SKM-1 treated with dmso at 0.1 percent for 144 hours (cell line): ENCODE measurements around the gene AHNAK.
"Not testable (repeated sequence)": the region's sequence is repeated elsewhere in the genome, so short reads cannot be mapped to it uniquely, and the experiment has no call there.

ENCODE experiments used
- DNase-seq: peaks from one replicate; lab custom pipeline; 2025; ENCODE audit not compliant: unreplicated experiment; lab: John Stamatoyannopoulos, UW

AHNAK gene

DNA sequence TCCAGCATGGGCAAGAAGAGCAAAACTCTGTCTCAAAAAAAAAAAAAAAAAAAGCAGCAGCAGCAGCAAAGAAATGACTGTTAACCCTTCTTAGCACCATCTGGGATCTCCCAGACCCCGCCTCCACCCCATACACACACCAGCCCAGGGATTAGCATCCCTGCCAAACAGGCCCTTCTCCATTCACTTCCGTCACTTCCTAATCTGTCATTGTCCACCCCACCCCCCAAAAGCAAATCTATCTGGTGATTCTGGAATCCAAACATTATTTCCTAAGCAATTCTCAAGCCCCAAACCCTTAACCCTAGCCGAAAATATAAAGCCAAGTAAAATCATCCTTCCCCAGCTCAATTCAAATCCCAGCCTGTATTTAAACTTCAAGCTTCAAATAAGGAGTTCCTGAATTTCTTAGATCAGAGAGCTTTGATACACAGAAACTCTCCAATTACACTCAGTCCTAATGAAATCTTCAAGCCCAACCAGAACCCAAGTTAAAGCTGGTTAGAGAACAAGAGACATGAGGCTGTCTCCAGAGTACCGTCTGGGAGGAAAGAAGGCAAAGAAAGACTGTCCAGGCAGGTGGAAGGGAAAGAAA lies 6.0 kb upstream of the AHNAK start:
- no peak for DNase-seq

DNA sequence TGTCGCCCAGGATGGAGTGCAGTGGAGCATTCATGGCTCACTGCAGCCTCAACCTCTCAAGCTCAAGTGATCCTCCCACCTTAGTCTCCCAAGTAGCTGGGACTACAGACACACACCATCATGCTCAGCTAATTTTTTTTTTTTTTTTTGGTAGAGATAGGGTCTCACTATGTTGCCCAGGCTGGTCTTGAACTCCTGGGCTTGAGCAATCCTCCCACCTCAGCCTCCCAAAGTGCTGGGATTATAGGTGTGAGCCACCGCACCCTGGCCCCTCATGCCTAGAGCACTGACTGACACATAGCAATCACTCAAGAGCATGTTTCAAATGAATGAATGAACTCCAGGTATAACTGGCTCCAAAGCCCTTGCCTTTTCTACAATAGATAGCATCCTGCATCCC lies 3.9 kb upstream of the AHNAK start:
- not testable (repeated sequence) for DNase-seq

DNA sequence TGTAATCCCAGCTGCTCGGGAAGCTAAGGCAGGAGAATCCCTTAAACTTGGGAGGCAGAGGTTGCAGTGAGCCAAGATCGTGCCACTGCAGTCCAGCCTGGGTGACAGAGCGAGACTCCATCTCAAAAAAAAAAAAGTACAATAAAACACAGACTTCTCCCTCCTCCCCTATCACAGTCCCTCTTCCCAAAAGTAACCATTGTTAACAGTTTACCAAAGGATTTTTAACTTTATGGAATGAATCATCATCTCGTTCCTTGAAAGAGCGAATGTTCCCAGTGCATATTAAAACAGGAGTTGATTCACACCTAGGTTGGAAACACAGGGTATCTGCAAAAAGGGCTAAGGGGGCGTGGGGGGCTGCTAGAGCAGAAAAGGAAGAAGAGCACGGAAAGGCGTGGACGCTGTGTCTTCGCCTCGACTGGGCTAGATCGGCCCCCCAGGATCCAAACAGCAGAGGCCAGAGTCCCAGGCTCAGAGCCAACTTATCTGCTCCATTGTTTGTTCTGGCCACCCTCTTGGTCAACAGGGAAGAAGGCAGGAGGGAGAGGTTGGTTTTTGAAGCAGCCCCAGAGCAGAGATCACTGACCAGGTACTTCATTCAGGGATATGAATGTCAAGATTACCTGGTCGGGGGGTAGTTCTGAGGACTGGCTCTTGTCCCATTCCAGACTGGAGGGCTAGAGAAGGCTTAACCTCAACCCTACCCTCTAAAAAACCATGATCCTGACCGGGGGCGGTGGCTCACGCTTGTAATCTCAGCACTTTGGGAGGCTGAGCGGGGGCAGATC lies 2.1 kb upstream of the AHNAK start:
- DNase-seq = no peak

DNA sequence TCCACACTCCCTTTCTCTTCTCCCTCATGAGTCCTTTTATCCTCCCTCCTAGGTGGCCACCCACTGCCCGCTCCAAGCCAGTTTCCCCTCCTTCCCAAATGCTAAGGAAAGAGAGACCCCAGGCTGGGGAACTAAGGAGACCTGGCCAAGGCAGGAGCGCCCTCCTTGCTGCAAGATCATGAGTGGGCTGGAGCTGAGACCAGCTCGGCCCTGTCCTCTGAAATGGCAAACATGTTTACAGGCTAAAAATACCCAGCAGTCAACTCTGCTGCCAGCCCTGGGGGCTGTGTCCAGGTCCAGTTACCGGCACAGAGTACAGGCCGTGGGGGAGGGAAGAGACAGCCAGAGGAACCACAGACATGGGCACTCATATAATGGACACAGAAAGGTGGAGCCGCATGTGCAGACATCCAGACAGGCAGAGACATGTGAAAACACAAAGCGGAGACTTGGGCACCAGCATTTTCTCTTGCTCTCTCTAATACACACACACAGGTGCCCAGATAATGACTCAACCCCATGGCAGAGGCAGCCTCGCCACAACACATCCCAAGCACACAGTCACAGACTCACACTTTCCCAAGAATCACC lies 1.2 kb upstream of the AHNAK start:
- no peak for DNase-seq

DNA sequence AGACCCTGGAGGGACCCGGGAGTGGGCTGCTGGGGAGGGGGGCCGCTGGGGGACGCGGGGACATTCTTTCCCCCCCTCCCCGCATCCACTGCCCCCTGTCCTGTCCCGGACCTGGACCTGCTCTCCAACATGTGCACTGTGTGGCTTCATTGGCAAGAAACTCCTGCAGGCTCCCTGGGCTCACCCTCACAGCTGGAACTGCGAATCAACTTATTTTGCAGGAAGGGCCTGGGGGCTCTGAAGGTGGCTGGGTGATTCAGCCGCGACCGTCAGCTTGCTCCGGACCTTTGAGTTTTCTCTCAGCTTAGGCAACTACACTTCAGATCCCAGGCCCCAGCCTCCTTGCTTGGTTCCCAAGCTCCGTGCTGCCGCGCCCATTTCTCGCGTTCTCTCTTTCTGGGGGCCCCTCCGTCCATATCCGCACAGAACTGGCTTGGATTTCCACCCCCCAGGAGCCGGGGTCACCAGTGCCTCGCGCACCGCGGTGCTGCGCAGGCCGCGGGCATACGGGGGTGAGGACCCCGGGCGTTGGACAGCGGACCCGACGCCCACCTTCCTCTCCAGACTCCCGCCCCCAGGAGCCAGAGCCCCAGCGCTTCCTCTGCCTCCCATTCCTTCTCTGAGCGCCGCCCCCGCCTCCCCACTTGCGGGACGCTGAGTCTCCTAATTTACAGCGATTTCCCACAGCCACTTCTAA lies 471 bp upstream of the AHNAK start:
- DNase-seq = no peak

DNA sequence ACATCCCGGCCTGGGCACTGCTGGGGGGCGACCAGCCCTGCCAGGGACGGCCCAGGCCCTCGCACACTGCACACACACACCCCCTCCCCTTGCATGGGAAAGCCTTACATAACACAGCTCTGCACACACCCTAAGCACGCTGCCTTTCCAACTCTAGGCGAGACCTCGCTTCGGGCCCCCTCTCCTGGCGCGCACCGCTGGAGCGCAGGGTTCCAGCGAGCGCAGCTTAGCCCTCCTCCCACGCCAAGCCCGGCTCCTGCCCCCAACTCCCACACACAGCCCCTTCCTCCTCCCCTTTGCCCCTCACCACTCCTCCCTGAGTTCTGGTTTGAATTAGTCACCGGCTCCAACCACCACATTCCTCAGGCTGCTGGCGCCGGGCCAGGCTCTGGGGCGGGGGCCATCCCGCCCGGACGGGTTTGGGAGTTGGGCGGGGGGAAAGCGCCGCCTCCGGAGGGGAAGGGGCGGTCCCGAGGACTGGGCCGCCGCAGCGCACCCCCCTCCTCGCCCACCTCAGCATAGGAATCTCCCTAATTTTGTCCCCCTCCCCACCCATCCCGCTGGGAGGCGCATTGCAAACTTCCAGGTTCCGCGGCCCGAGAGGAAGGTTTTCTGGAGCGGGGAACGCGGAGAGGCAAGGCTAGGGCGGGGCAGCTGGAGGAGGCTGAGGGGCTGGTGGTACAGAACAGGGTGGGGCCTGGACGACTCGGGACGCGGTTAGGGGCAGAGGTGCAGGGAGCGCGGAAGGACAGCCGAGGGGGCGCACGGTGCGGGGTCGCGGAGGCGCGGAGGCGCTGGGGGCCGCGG lies 966 bp downstream of the AHNAK start:
- DNase-seq = no peak

DNA sequence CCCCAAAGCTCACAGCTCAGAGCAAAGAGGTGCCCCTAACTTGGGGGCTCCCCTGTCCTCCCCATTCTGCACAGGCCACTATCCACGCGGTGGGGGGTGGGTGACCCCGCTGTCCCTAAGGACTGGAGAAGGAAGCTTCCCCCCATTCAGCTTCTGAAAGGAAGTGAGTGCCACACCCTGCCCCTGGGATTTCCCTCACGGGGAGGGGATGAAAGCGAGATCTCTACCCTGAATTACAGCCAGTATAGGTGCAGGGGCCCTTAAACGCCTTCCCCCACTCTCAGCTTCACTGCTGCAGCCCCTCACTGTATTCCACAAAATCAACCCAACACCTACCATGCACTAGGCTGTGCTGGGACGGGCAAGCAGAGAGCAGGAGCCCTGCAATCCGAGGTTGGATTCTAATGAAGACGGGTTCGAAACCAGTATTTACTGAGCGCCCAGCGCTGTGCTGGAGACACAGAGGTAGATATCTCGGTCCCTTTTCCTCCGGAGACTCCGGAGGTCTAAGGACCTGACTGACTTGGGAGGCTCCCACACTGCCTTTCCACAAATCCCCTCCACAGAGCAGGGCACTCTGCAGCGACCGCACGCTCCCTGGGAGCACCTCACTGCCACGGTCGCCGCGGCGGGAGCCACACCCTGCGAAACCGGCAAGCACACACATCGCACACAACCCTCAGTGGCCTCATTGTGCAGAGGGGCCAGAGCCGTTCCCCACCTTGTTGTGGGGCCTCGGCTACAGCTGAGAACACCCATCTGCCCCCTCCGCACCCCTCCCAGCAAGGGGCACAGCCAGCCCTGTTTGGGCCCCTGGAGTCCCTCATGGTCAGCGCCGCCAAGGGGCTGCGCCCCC lies 1.8 kb downstream of the AHNAK start:
- no peak for DNase-seq

DNA sequence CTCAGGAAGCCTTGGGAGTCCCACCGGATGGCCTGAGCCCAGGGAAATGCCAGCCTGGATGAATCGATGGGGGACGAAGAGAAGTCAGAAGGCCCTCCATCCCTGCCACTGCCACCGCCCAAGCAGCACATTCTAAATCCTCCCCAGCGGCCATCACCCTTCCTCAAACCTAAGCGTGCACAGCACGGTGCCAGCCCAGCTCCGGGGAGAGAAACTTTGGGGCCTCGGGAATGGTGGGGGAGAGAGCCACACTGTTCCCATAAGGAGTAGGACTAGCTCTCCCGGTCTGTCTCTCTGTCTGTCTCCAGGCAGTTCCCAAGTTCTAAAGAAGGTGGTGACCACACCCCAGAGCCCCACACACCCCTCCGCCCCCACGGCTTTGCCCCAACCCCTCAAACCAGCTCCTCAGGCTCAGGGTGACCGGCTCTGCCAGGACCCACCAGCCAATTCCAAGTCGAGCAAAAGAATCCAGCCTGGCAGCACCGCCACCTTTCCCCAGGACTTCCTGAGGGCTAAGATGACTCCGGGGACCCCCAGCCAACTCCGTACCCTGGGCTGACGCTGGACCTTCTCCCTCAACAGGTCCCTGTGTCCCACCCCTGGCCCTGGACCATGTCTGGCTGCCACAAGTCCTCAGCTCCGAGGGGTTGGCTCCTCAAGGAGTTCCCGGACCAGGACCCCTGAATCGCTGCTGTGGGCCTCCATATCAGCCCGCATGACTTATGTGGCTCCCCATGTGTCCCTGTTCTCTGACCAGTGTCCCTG lies 2.7 kb downstream of the AHNAK start:
- no peak for DNase-seq

DNA sequence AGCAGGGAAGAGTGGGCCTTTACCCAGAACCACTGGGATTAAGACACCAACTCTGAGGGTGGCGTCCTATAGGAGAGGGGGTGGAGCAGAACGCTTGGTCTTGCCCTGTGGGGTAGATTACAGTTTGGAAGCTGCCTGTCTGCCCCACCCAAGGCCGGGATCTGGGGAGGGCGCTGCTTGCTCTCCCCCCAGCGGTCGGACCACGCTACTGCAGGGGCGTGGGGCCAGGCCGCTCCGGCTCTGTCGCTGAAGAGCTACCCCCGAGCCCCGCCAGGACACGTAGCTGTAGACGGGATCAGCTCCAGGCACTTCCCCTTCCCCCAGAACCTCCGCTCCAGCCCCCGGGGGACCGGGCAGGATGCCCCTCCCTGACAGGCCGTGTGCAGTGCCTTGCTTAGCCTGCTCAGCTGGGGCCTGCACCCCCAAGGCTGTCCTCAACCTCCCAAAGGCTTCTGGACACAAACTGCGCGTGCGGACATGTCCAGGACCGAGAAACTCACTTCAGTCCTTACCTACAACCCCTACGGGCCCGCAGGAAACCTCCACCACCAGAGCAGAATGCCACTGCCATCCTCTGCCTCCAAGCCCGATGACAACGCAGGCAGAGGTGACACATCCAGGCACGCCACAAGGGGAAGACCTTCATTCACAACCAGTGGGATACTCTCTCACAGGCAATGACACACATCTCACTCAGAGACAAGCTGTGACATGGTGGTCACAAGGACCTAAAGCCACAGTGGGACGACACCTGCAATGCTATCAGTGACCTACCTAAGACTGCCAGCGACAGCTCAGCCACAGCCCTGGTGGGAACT lies 3.6 kb downstream of the AHNAK start:
- peak; percentile 49 for DNase-seq

DNA sequence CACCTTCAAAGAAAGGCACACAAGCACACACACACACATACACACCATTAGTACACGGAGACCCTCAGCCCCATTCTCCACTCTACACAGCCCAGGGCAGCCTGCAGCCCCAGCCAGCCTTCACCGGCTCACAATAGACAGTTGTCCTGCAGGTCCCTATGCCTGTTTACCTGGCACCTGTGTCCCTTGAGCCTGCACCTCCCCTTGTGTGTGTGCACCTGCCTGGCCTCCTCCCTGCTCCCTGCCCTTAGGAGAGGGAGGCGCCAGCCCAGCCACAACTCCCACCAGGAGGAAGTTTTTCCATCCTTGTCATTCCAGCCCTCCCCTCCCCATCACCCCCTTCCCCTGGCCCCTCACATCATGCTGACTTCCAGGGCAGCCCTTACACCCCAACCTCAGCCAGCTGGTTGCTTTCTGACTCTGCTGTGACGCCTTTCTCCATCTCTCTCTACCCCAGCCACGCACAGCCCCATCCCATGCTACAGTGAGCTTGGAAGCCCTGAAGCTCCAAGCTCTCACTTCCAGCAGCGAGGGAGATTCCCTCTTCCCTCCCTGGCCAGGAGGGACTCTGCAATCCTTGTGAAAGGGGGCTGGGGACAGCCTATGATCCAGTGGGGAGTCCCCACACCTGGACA lies 4.4 kb downstream of the AHNAK start:
- DNase-seq = no peak

DNA sequence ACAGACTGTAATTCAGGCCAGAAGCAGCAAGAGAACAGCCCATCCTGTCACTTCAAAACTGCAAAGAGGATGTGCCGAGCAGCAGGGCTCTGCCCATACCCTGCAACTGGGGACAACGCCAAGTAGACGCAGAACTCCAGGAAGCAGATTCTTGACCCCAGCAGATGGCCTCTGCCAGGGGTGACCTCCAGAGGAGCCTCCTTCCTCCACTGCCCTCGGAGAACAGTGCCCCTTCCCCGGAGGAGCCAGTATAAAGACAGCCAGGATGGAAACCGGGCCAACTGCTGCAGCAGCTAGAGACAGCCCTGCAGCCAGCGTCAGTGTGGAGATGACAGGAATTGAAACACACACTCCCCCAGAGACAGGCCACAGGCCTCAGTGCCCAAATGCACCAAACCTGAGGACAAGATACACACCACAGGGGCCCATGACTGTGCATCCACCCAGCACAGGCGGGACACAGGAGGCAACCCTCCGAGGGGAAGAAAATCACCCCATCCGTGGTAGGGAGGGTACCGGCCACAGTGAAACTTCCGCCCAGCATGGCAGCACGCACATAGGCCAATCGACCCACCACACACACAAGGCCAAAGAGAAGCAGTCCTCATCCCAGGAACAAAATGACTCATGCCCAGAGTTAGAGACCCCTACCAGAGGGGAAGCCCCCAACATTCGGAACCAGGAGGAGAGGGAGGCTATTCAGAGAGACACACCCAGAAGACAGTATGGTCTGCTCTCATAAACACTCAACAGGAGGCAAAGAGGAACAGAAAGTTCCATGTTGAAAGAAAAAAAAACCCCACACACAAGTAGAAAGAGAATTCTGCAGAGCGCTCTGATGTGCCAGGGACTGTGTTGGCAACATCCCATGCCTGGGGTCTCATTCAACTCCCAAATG lies 5.6 kb downstream of the AHNAK start:
- DNase-seq = no peak

DNA sequence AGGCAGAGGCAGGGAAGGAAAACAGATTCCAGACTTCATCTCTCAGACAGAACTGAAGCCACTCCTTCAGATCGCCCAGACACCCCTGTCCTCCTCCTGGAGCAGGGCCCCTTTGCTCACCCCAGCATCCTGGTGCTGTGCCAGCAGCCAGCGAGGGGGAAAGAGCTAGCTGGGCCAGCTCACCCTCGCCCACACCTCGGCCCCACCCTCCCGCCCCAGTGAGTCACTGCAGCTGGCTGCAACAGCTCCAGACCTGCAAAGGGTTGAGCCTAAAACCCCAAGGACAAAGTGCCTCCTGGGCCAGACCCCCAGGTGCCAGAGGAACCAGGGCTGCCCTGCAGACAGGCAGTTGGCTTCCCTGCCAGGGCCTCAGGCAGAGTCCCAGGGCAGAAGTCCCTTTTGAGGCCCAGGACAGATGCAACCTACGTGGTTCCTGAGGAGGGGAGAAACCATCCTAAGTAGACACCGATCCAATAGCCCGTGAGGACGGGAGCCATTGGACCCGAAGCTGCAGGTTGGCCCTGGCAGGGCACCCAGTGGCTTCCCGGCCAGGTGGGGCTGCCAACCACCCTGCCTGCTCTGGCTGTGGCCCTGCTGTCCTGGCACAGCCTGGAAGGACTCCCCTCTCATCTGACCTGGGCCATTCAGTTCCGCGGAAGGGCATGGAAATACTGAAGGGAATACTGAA lies 7.2 kb downstream of the AHNAK start:
- no peak for DNase-seq

DNA sequence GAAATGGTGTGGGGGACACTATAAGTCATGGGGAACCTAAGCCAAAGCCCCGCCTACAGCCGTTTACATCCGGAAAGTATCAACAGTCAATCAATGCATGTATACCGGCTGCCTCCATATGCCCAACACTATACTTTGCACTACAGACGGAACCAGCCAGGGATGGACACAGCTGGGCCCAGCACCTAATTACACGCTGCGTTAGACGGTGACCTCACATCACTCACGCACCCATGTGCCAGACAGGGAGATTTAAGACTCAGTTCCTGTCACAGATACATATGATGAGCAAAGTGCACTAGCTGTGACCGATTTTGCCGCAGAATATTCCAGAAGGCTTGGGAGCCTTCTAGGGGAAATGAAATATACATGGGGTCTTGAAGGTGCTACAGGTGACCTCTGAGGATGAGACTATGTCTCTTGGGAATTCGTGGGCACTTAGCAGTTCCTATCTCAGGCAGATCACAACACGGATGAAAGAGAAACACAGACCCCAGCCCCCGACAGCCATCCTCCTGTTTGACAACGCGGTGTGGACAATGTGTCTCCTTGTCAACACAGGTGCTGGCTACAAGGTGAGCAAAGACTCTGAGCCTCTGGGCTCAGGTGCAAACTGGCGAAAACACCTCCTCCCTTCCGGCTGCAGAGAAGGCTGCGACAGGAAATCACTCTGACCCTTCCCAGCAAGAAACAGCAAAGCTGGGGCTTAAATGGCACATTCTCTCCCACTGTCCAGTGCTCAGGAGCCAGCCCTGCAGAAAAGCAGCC lies 8.0 kb downstream of the AHNAK start:
- DNase-seq = no peak

DNA sequence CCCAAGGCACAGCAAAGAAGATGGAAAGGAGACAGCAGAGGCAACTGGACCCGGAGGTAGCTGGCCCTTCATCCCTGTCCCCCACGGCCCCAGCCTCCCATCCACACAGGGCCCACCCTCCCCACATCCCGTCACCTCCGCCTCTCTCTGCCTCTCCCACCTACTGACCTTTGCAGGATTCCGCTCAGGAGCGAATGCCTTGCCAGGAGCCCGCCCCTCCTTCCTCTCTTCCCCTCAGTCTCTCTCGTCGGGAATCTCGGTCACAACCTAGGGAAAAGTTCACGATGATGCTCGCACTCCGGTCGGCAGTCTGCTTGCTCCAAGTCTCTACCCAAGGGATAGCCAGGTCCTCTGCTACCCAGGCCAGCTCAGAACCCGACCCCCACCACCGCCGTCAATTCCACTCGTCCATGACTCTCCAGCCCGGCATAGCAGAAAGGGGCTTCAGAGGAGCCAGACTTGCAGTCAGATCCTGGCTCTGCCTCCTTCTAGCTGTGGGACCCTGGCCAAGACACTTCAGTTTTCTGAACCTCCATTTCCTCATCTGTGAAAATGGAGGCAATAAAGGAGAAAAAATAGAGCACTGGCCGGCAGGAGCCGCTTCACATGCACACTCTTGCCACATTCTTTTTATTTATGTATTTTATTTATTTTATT lies 10.2 kb downstream of the AHNAK start:
- DNase-seq = no peak

DNA sequence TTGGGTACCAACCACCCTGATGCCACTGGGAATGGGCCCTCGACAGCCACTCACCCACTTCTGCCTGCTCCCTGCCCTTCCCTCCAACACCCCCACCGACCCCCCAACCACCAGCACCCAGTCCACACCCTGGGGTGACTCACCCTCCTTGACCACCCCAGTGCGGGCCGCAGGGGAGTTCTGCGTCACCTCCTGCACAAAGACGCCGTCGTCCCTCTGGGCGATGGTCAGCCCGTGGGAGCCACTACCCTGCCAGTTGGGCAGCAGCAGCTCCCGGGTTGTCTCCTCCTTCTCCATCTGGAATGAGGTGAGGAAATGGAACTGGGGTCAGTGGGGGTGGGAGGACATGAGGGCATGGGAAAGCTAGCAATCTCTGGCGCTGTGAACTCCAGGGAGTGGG lies 10.8 kb downstream of the AHNAK start:
- no peak for DNase-seq
